ENCODE data around the gene ERP44.

DNA sequence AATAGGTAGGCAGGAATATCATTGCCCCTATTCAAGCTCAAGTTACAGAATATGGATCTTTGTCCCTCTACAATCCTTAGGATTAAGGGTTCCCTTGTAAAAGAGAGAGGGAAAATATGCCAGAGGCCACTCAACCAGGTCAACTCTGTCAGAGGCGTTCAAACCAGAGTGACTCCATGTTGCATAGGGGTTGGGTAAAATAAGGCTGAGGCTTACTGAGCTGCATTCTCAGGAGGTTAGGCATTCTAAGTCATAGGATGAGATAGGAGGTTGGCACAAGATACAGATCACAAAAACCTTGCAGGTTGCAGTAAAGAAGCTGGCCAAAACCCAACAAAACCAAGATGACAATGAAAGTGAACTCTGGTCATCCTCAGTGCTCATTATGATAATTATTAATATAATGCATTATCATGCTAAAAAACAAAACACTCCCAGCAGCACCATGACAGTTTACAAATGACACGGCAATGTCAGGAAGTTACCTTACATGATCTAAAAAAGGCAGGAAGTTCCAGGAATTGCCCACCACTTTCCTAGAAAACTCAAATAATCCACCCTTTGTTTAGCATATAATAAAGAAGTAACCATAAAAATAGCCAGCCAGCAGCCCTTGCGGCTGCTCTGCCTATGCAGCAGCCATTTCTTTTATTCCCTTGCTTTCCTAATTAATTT, 64.8 kb downstream of the ERP44 start:
- TF ChIP-seq EZH2phosphoT487 (IDR thresholded peaks at IDR 0.05; ENCODE audit: low read length): no peak
- no peak for TF ChIP-seq EZH2 (optimal IDR thresholded peaks at IDR 0.05; ENCODE audit: low read depth, low read length)
